GM21526 (cell line): Measurements from ENCODE around the gene EXOC2.
A peak's percentile ranks its signal among the peaks of the same experiment; 100 is the strongest.

Experiments used
- ATAC-seq: cut with Tn5 transposase; IDR thresholded peaks from one replicate; pipeline ENCODE4 v1.9.1; 2021; ENCODE audit warnings: moderate library complexity; ENCODE audit not compliant: unreplicated experiment, low FRiP score

Gene EXOC2

GRCh38 chr6:484086-484745 is 208.7 kb downstream of the EXOC2 start:
- ATAC-seq, result no peak

- no peak for ATAC-seq
These were observed 217.6 kb downstream of the EXOC2 start for GRCh38 chr6:475314-475713.

- peak; percentile 86 for ATAC-seq
These were observed 218.3 kb downstream of the EXOC2 start for GRCh38 chr6:474453-475185.

GRCh38 chr6:473768-474452 is 219.0 kb downstream of the EXOC2 start:
- ATAC-seq, result no peak

- ATAC-seq, result no peak
These were observed 219.6 kb downstream of the EXOC2 start for GRCh38 chr6:473356-473755.

GRCh38 chr6:470901-471448 is 222.0 kb downstream of the EXOC2 start:
- ATAC-seq, result no peak

GRCh38 chr6:470051-470900 is 222.7 kb downstream of the EXOC2 start:
- ATAC-seq, result no peak

GRCh38 chr6:467671-468082 is 225.3 kb downstream of the EXOC2 start:
- ATAC-seq, result no peak

GRCh38 chr6:467111-467510 is 225.8 kb downstream of the EXOC2 start:
- no peak for ATAC-seq

- ATAC-seq, result no peak
These were observed 226.4 kb downstream of the EXOC2 start for GRCh38 chr6:466564-466963.

GRCh38 chr6:465531-466348 is 227.2 kb downstream of the EXOC2 start:
- no peak for ATAC-seq

- no peak for ATAC-seq
These were observed 236.1 kb downstream of the EXOC2 start for GRCh38 chr6:456887-457286.

GRCh38 chr6:456358-456867 is 236.5 kb downstream of the EXOC2 start:
- ATAC-seq, result no peak

GRCh38 chr6:455835-456234 is 237.1 kb downstream of the EXOC2 start:
- ATAC-seq, result no peak

GRCh38 chr6:455006-455585 is 237.8 kb downstream of the EXOC2 start:
- ATAC-seq, result no peak

GRCh38 chr6:454148-454991 is 238.6 kb downstream of the EXOC2 start:
- ATAC-seq, result no peak

GRCh38 chr6:453152-453551 is 239.8 kb downstream of the EXOC2 start:
- ATAC-seq, result no peak
